Measurements from ENCODE around the gene MAT2B. TPM values are rescaled to one million over a fixed set of nuclear protein-coding genes. Genes with fewer than 3 reads are reported as not detected.

MAT2B gene
- 100 to 1,000 TPM in 1 of 2 experiments, 10 to 100 TPM in 1; 74.1 to 104 TPM for total RNA-seq

GRCh38 chr5:163505368-163506094, at the start of gene MAT2B:
Gene MAT2B, plus strand, starts transcription at chr5:163505619. Its CDS starts 68 bp downstream, at chr5:163505687.
- H3K4me3 Mint-ChIP-seq, result peak within 1 kb of the TSS; percentile 85
- peak within 1 kb of the TSS; percentile 93 for H3K27ac Mint-ChIP-seq
- peak; percentile 97 for DNase-seq
- ATAC-seq, result peak; percentile 92
- CTCF ChIA-PET, result interaction anchor here (0.7 to 1.7 kb wide), 8 partner anchors 10 to 68 kb away, joined by 3 to 27 read pairs (median 4); partner anchors contain the start of genes CCNG1, HMMR and NUDCD2
- H3K9me3 Mint-ChIP-seq (ENCODE audit: low read depth), result no peaks in the 10 kb centered on the region
- H3K27me3 Mint-ChIP-seq, result no peaks in the 10 kb centered on the region
- H3K4me1 Mint-ChIP-seq, result peaks cover 38% of the 10 kb centered on the region
- peaks cover 10% of the 10 kb centered on the region for H3K36me3 Mint-ChIP-seq

- peaks cover 29% of the 10 kb centered on the region for H3K4me1 Mint-ChIP-seq
- no peaks in the 10 kb centered on the region for H3K9me3 Mint-ChIP-seq (ENCODE audit: low read depth)
- ATAC-seq (no peak), DNase-seq (no peak)
- H3K36me3 Mint-ChIP-seq, result peaks cover 34% of the 10 kb centered on the region
- H3K4me3 Mint-ChIP-seq, result no peak overlapping the region
- H3K27me3 Mint-ChIP-seq, result peaks cover 3% of the 10 kb centered on the region
- H3K27ac Mint-ChIP-seq, result peak overlapping the region; percentile 18
- CTCF ChIA-PET, result interaction anchor here (0.8 to 2.6 kb wide), 4 partner anchors 16 to 49 kb away, joined by 3 to 9 read pairs (median 3); partner anchors contain the start of genes CCNG1 and MAT2B
Observed at GRCh38 chr5:163456029-163456589, 49.3 kb upstream of the MAT2B start.

- H3K4me3 Mint-ChIP-seq, result no peak overlapping the region
- H3K36me3 Mint-ChIP-seq, result peaks cover 34% of the 10 kb centered on the region
- DNase-seq, result no peak
- H3K27me3 Mint-ChIP-seq, result peaks cover 3% of the 10 kb centered on the region
- H3K27ac Mint-ChIP-seq, result no peak overlapping the region
- peaks cover 32% of the 10 kb centered on the region for H3K4me1 Mint-ChIP-seq
- no peak for ATAC-seq
- CTCF ChIA-PET, result interaction anchor here (1.2 kb wide), 2 partner anchors 19 to 48 kb away, joined by 3 read pairs; partner anchors contain the start of gene CCNG1
- H3K9me3 Mint-ChIP-seq (ENCODE audit: low read depth), result no peaks in the 10 kb centered on the region
Observed at GRCh38 chr5:163456840-163457239, 48.6 kb upstream of the MAT2B start.

GRCh38 chr5:163458778-163459385, 46.5 kb upstream of the MAT2B start:
- DNase-seq (no peak), ATAC-seq (no peak)
- no peaks in the 10 kb centered on the region for H3K9me3 Mint-ChIP-seq (ENCODE audit: low read depth)
- peaks cover 30% of the 10 kb centered on the region for H3K36me3 Mint-ChIP-seq
- H3K4me3 Mint-ChIP-seq, result peak overlapping the region; percentile 98
- peak overlapping the region; percentile 100 for H3K27ac Mint-ChIP-seq
- H3K4me1 Mint-ChIP-seq, result peaks cover 39% of the 10 kb centered on the region
- CTCF ChIA-PET, result interaction anchor here (0.6 to 4.4 kb wide), 9 partner anchors 10 to 58 kb away, joined by 3 to 27 read pairs (median 6); partner anchors contain the start of genes CCNG1 and MAT2B
- H3K27me3 Mint-ChIP-seq, result peaks cover 3% of the 10 kb centered on the region

- CTCF ChIA-PET, result interaction anchor here (0.6 to 4.4 kb wide), 10 partner anchors 17 to 59 kb away, joined by 3 to 27 read pairs (median 5); partner anchors contain the start of genes CCNG1 and MAT2B
- Mint-ChIP-seq H3K4me3 (peak overlapping the region; percentile 98), H3K27me3 (peaks cover 3% of the 10 kb centered on the region), H3K4me1 (peaks cover 43% of the 10 kb centered on the region), H3K9me3 (ENCODE audit: low read depth) (no peaks in the 10 kb centered on the region), H3K36me3 (peaks cover 36% of the 10 kb centered on the region), H3K27ac (peak overlapping the region; percentile 100)
- DNase-seq, result no peak
- ATAC-seq, result no peak
Observed at GRCh38 chr5:163459462-163459818, 46.0 kb upstream of the MAT2B start.

- DNase-seq (peak; percentile 97), ATAC-seq (peak; percentile 86)
- Mint-ChIP-seq H3K4me1 (peaks cover 45% of the 10 kb centered on the region), H3K36me3 (peaks cover 36% of the 10 kb centered on the region), H3K4me3 (peak within 1 kb of the TSS; percentile 98), H3K9me3 (ENCODE audit: low read depth) (no peaks in the 10 kb centered on the region), H3K27me3 (peaks cover 3% of the 10 kb centered on the region), H3K27ac (peak within 1 kb of the TSS; percentile 100)
- CTCF ChIA-PET, result interaction anchor here (0.9 to 4.4 kb wide), 11 partner anchors 9 to 51 kb away, joined by 3 to 27 read pairs (median 4); partner anchors contain the start of genes CCNG1 and MAT2B
Observed at GRCh38 chr5:163459819-163460561, 45.4 kb upstream of the MAT2B start, which contains the start of gene NUDCD2. Gene NUDCD2, minus strand, starts transcription at chr5:163460102. Its CDS starts 52 bp downstream, at chr5:163460050.

GRCh38 chr5:163460562-163461171, 44.8 kb upstream of the MAT2B start, which contains the start of gene HMMR:
Gene HMMR, plus strand, starts transcription at chr5:163460632. Its CDS starts 61 bp downstream, at chr5:163460693.
- no peaks in the 10 kb centered on the region for H3K9me3 Mint-ChIP-seq (ENCODE audit: low read depth)
- H3K4me3 Mint-ChIP-seq, result peak within 1 kb of the TSS; percentile 98
- H3K27me3 Mint-ChIP-seq, result peaks cover 3% of the 10 kb centered on the region
- DNase-seq (no peak), ATAC-seq (no peak)
- H3K4me1 Mint-ChIP-seq, result peaks cover 42% of the 10 kb centered on the region
- H3K27ac Mint-ChIP-seq, result peak within 1 kb of the TSS; percentile 100
- peaks cover 32% of the 10 kb centered on the region for H3K36me3 Mint-ChIP-seq
- CTCF ChIA-PET, result interaction anchor here (0.9 to 4.4 kb wide), 8 partner anchors 10 to 52 kb away, joined by 3 to 27 read pairs (median 4); partner anchors contain the start of genes CCNG1 and MAT2B

GRCh38 chr5:163463063-163463435, 42.4 kb upstream of the MAT2B start:
- H3K36me3 Mint-ChIP-seq, result peaks cover 30% of the 10 kb centered on the region
- H3K4me1 Mint-ChIP-seq, result peaks cover 27% of the 10 kb centered on the region
- peak overlapping the region; percentile 100 for H3K27ac Mint-ChIP-seq
- ATAC-seq, result no peak
- CTCF ChIA-PET, result interaction anchor here (0.8 to 1.0 kb wide), 2 partner anchors 8 to 15 kb away, joined by 3 to 4 read pairs; no protein-coding TSS in a partner anchor
- DNase-seq, result no peak
- peaks cover 3% of the 10 kb centered on the region for H3K27me3 Mint-ChIP-seq
- H3K9me3 Mint-ChIP-seq (ENCODE audit: low read depth), result no peaks in the 10 kb centered on the region
- H3K4me3 Mint-ChIP-seq, result peak overlapping the region; percentile 15

- H3K4me3 Mint-ChIP-seq, result no peak overlapping the region
- ATAC-seq, result no peak
- no peak for DNase-seq
- H3K27me3 Mint-ChIP-seq, result no peaks in the 10 kb centered on the region
- CTCF ChIA-PET, result no interaction called here
- peaks cover 18% of the 10 kb centered on the region for H3K4me1 Mint-ChIP-seq
- H3K9me3 Mint-ChIP-seq (ENCODE audit: low read depth), result no peaks in the 10 kb centered on the region
- peak overlapping the region; percentile 40 for H3K27ac Mint-ChIP-seq
- peaks cover 51% of the 10 kb centered on the region for H3K36me3 Mint-ChIP-seq
Observed at GRCh38 chr5:163467682-163468081, 37.7 kb upstream of the MAT2B start.

- Mint-ChIP-seq H3K4me3 (no peak overlapping the region), H3K9me3 (ENCODE audit: low read depth) (no peaks in the 10 kb centered on the region)
- CTCF ChIA-PET, result interaction anchor here (0.7 to 2.2 kb wide), 4 partner anchors 8 to 32 kb away, joined by 3 to 9 read pairs (median 4); partner anchors contain the start of gene MAT2B
Observed at GRCh38 chr5:163473635-163474243, 31.7 kb upstream of the MAT2B start.

GRCh38 chr5:163475411-163475810, 30.0 kb upstream of the MAT2B start:
- DNase-seq (no peak), ATAC-seq (no peak)
- no peak overlapping the region for H3K27ac Mint-ChIP-seq
- H3K4me3 Mint-ChIP-seq, result no peak overlapping the region
- H3K27me3 Mint-ChIP-seq, result no peaks in the 10 kb centered on the region
- no peaks in the 10 kb centered on the region for H3K9me3 Mint-ChIP-seq (ENCODE audit: low read depth)
- H3K36me3 Mint-ChIP-seq, result peaks cover 69% of the 10 kb centered on the region
- CTCF ChIA-PET, result interaction anchor here (0.6 kb wide), 1 partner anchor 166 kb away, joined by 3 read pairs; no protein-coding TSS in a partner anchor
- H3K4me1 Mint-ChIP-seq, result peaks cover 2% of the 10 kb centered on the region

More at GRCh38 chr5:163473635-163474243, 31.7 kb upstream of the MAT2B start:
- DNase-seq (no peak), ATAC-seq (no peak)
- Mint-ChIP-seq H3K27me3 (no peaks in the 10 kb centered on the region), H3K36me3 (peaks cover 67% of the 10 kb centered on the region), H3K4me1 (no peaks in the 10 kb centered on the region), H3K27ac (no peak overlapping the region)

Data from activated CD8-positive, alpha-beta memory T cell treated with anti-CD3 and anti-CD28 coated beads, Interleukin-2, amount 10 ng/mL, durations not matched to agents 7 days and 5 days (primary cell).